GM12878 (cell line): ENCODE measurements around the gene LSM10. TPM values are rescaled to one million over a fixed set of nuclear protein-coding genes. Genes with fewer than 3 reads are reported as not detected.

ENCODE experiments used
- ASH2L ChIP-seq: fragments of 300-600, 200-600 bp; sonication (generic); IDR thresholded peaks from 2 replicates; pipeline ENCODE4 v1.6.1; 2017; ENCODE audit warnings: low read depth, mild to moderate bottlenecking, borderline replicate concordance
- ATF2 ChIP-seq: IDR thresholded peaks from 2 replicates; pipeline ENCODE4 v1.6.1; 2012; ENCODE audit warnings: low read length, inconsistent platforms
- BACH1 ChIP-seq: fragments of 450-650 bp; IDR thresholded peaks from 2 replicates; pipeline ENCODE4 v1.6.1; 2017; ENCODE audit warnings: mild to moderate bottlenecking, borderline replicate concordance
- CBX3 ChIP-seq: fragments of 200-600 bp; sonication (generic); IDR thresholded peaks from 2 replicates; pipeline ENCODE4 v1.6.1; 2016; ENCODE audit warnings: low read depth, borderline replicate concordance
- CHD1 ChIP-seq: IDR thresholded peaks from 2 replicates; pipeline ENCODE4 v1.6.1; 2012; ENCODE audit warnings: low read depth, low read length, improper control_type of control experiment
- EP300 ChIP-seq, 2 experiments: fragments of 150-350 bp in 1 of 2; IDR thresholded peaks; 2 replicates each; pipeline ENCODE4 v1.6.1; 2011 to 2012; ENCODE audit warnings: low read depth in 2 of 2, low read length in 2 of 2, borderline replicate concordance in 1 of 2, improper control_type of control experiment in 1 of 2, inconsistent platforms in 1 of 2; ENCODE audit not compliant: control insufficient read depth in 1 of 2
- GATAD2B ChIP-seq: fragments of 450-650 bp; conservative IDR thresholded peaks from 2 replicates; pipeline ENCODE4 v1.6.1; 2017; ENCODE audit warnings: low read depth, mild to moderate bottlenecking, moderate library complexity
- HCFC1 ChIP-seq: fragments of 150-350 bp; IDR thresholded peaks from 2 replicates; pipeline ENCODE4 v1.6.1; 2014; ENCODE audit warnings: low read length
- HDAC6 ChIP-seq: fragments of 200-600 bp; sonication (generic); IDR thresholded peaks from one replicate; pipeline ENCODE4 v1.8.0; 2017; ENCODE audit warnings: antibody characterized with exemption; ENCODE audit not compliant: unreplicated experiment
- KLF5 ChIP-seq: fragments of 450-650 bp; IDR thresholded peaks from 2 replicates; pipeline ENCODE4 v1.6.1; 2014; ENCODE audit warnings: mild to moderate bottlenecking; ENCODE audit not compliant: partially characterized antibody
- LARP7 ChIP-seq: fragments of 450-650 bp; IDR thresholded peaks from 2 replicates; pipeline ENCODE4 v1.6.1; 2017; ENCODE audit warnings: mild to moderate bottlenecking
- MXI1 ChIP-seq: fragments of 150-350 bp; IDR thresholded peaks from 2 replicates; pipeline ENCODE4 v1.6.1; 2011; ENCODE audit warnings: low read depth, mild to moderate bottlenecking, inconsistent platforms, low read length, improper control_type of control experiment
- NR2C1 ChIP-seq: fragments of 450-650 bp; IDR thresholded peaks from 2 replicates; pipeline ENCODE4 v1.6.1; 2017; ENCODE audit warnings: antibody characterized with exemption, mild to moderate bottlenecking, moderate library complexity
- NR2C2 ChIP-seq: IDR thresholded peaks from 2 replicates; pipeline ENCODE4 v1.6.1; 2011; ENCODE audit warnings: borderline replicate concordance, low read depth; ENCODE audit not compliant: control insufficient read depth, insufficient read length
- POLR2A ChIP-seq: IDR thresholded peaks from 2 replicates; pipeline ENCODE4 v1.6.1; 2011; ENCODE audit warnings: low read depth, mild to moderate bottlenecking, low read length
- POLR2AphosphoS5 ChIP-seq: IDR thresholded peaks from 2 replicates; pipeline ENCODE4 v1.6.1; 2011; ENCODE audit warnings: mild to moderate bottlenecking, low read length, inconsistent platforms
- POU2F2 ChIP-seq: IDR thresholded peaks from 3 replicates; pipeline ENCODE4 v1.6.1; 2011; ENCODE audit warnings: low read depth, mild to moderate bottlenecking, low read length, borderline replicate concordance
- RAD21 ChIP-seq: IDR thresholded peaks from 2 replicates; pipeline ENCODE4 v1.6.1; 2011; ENCODE audit warnings: mild to moderate bottlenecking, low read depth, low read length, moderate library complexity; ENCODE audit not compliant: insufficient read depth
- RAD51 ChIP-seq: fragments of 450-650 bp; IDR thresholded peaks from 2 replicates; pipeline ENCODE4 v1.6.1; 2016; ENCODE audit warnings: moderate library complexity, mild to moderate bottlenecking, inconsistent platforms
- RELA ChIP-seq: fragments of 450-650 bp; IDR thresholded peaks from 2 replicates; pipeline ENCODE4 v1.8.0; 2014; ENCODE audit warnings: borderline replicate concordance; ENCODE audit not compliant: partially characterized antibody
- SMAD1 ChIP-seq: fragments of 450-650 bp; IDR thresholded peaks from 2 replicates; pipeline ENCODE4 v1.6.1; 2018; ENCODE audit warnings: mild to moderate bottlenecking, low read depth; ENCODE audit not compliant: partially characterized antibody
- SMAD5 ChIP-seq: IDR thresholded peaks from 2 replicates; pipeline ENCODE4 v1.6.1; 2016; ENCODE audit warnings: antibody characterized with exemption, low read depth
- SUZ12 ChIP-seq: fragments of 200-600 bp; sonication (generic); IDR thresholded peaks from one replicate; pipeline ENCODE4 v1.6.1; 2018; ENCODE audit warnings: antibody characterized with exemption, mild to moderate bottlenecking; ENCODE audit not compliant: unreplicated experiment
- WRNIP1 ChIP-seq: IDR thresholded peaks from 2 replicates; pipeline ENCODE4 v1.6.1; 2011; ENCODE audit warnings: low read depth, low read length, improper control_type of control experiment, borderline replicate concordance
- YY1 ChIP-seq: IDR thresholded peaks from 2 replicates; pipeline ENCODE4 v1.6.1; 2011; ENCODE audit warnings: low read depth, mild to moderate bottlenecking, low read length
- ZBTB40 ChIP-seq: fragments of 450-650 bp; IDR thresholded peaks from 2 replicates; pipeline ENCODE4 v1.6.1; 2016; ENCODE audit warnings: mild to moderate bottlenecking, moderate library complexity, borderline replicate concordance
- ZNF217 ChIP-seq: fragments of 450-650 bp; IDR thresholded peaks from 2 replicates; pipeline ENCODE4 v1.6.1; 2017; ENCODE audit warnings: antibody characterized with exemption, mild to moderate bottlenecking
- ZNF622 ChIP-seq: fragments of 450-650 bp; IDR thresholded peaks from 2 replicates; pipeline ENCODE4 v1.6.1; 2017; ENCODE audit warnings: mild to moderate bottlenecking, inconsistent platforms
- polyA plus RNA-seq, 11 experiments: library from polyadenylated mRNA; depleted of rRNA in 4 of 11; unstranded in 6 of 11; stranded (reverse) in 5 of 11; fragments of >200 nt; fragmentation: Nextera tagmentation in 4 of 11; fragmentation: Illumina TruSeq in 1 of 11; extraction: Ambion mirVana in 4 of 11; extraction: Trizol in 1 of 11; gene quantifications; 1 replicate in 1 of 11; 2 replicates in 10 of 11; pipeline versions ENCODE4 v1.2.1 to v1.2.3, GENCODE V29; 2011 to 2016; ENCODE audit warnings: inconsistent platforms in 2 of 11, missing spikeins in 2 of 11, low read depth in 1 of 11
- total RNA-seq, 4 experiments: library from RNA; depleted of rRNA in 3 of 4; stranded (reverse); fragments of >200 nt in 3 of 4; fragmentation: Illumina TruSeq in 1 of 4; extraction: Trizol in 1 of 4; gene quantifications; 2 replicates each; pipeline versions ENCODE4 v1.2.1 to v1.2.3, GENCODE V29; 2013 to 2021

LSM10 gene
- total and polyA plus RNA-seq, 10 of the 15 experiments (the other 5 are each of a cell fraction or from before 2014, with no cell fraction given), result 13.1 to 103 (median 57.5) TPM

GRCh38 chr1:36384542-36385409 is 12.9 kb downstream of the LSM10 start (continued):
- TF ChIP-seq LARP7 (no peak), POLR2A (peak; percentile 57), RAD51 (no peak), HDAC6 (no peak), WRNIP1 (no peak), CBX3 (no peak), ZBTB40 (peak; percentile 23; the same call in 1 of the 2 replicates), EP300 (IDR thresholded peaks at IDR 0.05; ENCODE audit: borderline replicate concordance in 1 of 2, control insufficient read depth in 1 of 2, low read depth in 2 of 2, low read length in 2 of 2) (no peak), GATAD2B (no peak), NR2C2 (no peak), POLR2AphosphoS5 (no peak), KLF5 (no peak), CHD1 (no peak), POU2F2 (no peak), SMAD1 (no peak), ASH2L (no peak), ZNF622 (no peak), SUZ12 (no peak), ZNF217 (no peak), RELA (no peak), SMAD5 (no peak), MXI1 (no peak), NR2C1 (no peak), RAD21 (no peak), YY1 (0 out of 2 replicates have a peak, but pooled peaks have one; percentile 42), HCFC1 (no peak), BACH1 (no peak), ATF2 (no peak)
